Prostate gland (tissue), 2 donors: ENCODE data around the gene DLGAP4. TPM values are rescaled to one million over a fixed set of nuclear protein-coding genes. Genes with fewer than 3 reads are reported as not detected.

Experiments
- DNase-seq: peaks from one replicate; pipeline ENCODE4 v3.0.0-alpha.2; 2019; ENCODE audit warnings: low spot score
- H3K27ac ChIP-seq, 2 donors: fragments of 200-600 bp; sonication (generic); 2 replicates each; pipeline ENCODE4 v1.5.1; 2017 to 2019
- H3K27me3 ChIP-seq: fragments of 200-600 bp; sonication (generic); replicated peaks from 2 replicates; pipeline ENCODE4 v1.5.1; 2019; ENCODE audit not compliant: insufficient read depth
- H3K36me3 ChIP-seq, 2 donors: fragments of 200-600 bp; sonication (generic); 1 replicate in 1 of 2; 2 replicates in 1 of 2; pipeline versions ENCODE4 v1.5.1 to v1.8.1; 2017 to 2019
- H3K4me1 ChIP-seq: fragments of 200-600 bp; sonication (generic); replicated peaks from 2 replicates; pipeline ENCODE4 v1.5.1; 2019
- H3K4me3 ChIP-seq, 2 donors: fragments of 200-600 bp; sonication (generic); 2 replicates each; pipeline ENCODE4 v1.5.1; 2017 to 2019
- H3K9me3 ChIP-seq: fragments of 200-600 bp; sonication (generic); 2 replicates; pipeline ENCODE4 v1.5.1; 2017
- POLR2A ChIP-seq: fragments of 450-650 bp; IDR thresholded peaks from one replicate; pipeline ENCODE4 v1.6.1; 2016; ENCODE audit warnings: antibody characterized with exemption, mild to moderate bottlenecking
- POLR2AphosphoS5 ChIP-seq: sonication (generic); formaldehyde crosslinking; IDR thresholded peaks from one replicate; pipeline ENCODE4 v1.6.1; 2017; ENCODE audit warnings: antibody characterized with exemption
- WGBS: methylation state at CpG from one replicate; pipeline ENCODE4 v1.1.5; 2018; 5-methylcytosine and 5-hydroxymethylcytosine counted together
- intact Hi-C: fragments of 100-400 bp; cut with DNase I; formaldehyde crosslinking; loops from one replicate; pipeline ENCODE4 v1.14.2; 2022
- total RNA-seq, 2 donors: library from RNA; depleted of rRNA; stranded (reverse); fragments of >200 nt; gene quantifications; one replicate each; pipeline ENCODE4 v1.1.0, GENCODE V29; 2016
- TF ChIP-seq, protein P1 (sequence below), 4 experiments: fragments of 200-600 bp in 2 of 4; fragments of 450-650 bp in 2 of 4; sonication (generic) in 2 of 4; IDR thresholded peaks; 1 replicate in 3 of 4; 2 replicates in 1 of 4; pipeline ENCODE4 v1.5.1; 2016 to 2019; ENCODE audit warnings: antibody characterized with exemption in 4 of 4, mild to moderate bottlenecking in 2 of 4, moderate library complexity in 2 of 4

DLGAP4 gene
- total RNA-seq, 2 donors from 2014 or later: 38.0 to 104 TPM

GRCh38 chr20:36415475-36416002 is 109.4 kb downstream of the DLGAP4 start:
- Histone ChIP-seq H3K27ac (no peak overlapping the region), H3K27me3 (no peaks in the 10 kb centered on the region), H3K36me3 (no peaks in the 10 kb centered on the region), H3K4me1 (no peaks in the 10 kb centered on the region), H3K4me3 (no peak overlapping the region), H3K9me3 (no peaks in the 10 kb centered on the region)
- WGBS: 92% methylated on average over 3 of the region's 3 CpGs
- TF ChIP-seq POLR2A: no peak
- TF ChIP-seq, protein P1, sequence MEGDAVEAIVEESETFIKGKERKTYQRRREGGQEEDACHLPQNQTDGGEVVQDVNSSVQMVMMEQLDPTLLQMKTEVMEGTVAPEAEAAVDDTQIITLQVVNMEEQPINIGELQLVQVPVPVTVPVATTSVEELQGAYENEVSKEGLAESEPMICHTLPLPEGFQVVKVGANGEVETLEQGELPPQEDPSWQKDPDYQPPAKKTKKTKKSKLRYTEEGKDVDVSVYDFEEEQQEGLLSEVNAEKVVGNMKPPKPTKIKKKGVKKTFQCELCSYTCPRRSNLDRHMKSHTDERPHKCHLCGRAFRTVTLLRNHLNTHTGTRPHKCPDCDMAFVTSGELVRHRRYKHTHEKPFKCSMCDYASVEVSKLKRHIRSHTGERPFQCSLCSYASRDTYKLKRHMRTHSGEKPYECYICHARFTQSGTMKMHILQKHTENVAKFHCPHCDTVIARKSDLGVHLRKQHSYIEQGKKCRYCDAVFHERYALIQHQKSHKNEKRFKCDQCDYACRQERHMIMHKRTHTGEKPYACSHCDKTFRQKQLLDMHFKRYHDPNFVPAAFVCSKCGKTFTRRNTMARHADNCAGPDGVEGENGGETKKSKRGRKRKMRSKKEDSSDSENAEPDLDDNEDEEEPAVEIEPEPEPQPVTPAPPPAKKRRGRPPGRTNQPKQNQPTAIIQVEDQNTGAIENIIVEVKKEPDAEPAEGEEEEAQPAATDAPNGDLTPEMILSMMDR (IDR thresholded peaks at IDR 0.05): no peak
- TF ChIP-seq POLR2AphosphoS5: no peak
- DNase-seq: no peak
- intact Hi-C loops: no loop called here

GRCh38 chr20:36418711-36419110 is 112.6 kb downstream of the DLGAP4 start:
- Histone ChIP-seq H3K4me3 (no peak overlapping the region), H3K9me3 (no peaks in the 10 kb centered on the region), H3K27ac (no peak overlapping the region), H3K36me3 (no peaks in the 10 kb centered on the region), H3K27me3 (no peaks in the 10 kb centered on the region), H3K4me1 (no peaks in the 10 kb centered on the region)
- intact Hi-C loops: no loop called here
- 70% methylated on average over 6 of the region's 7 CpGs for WGBS
- DNase-seq: no peak
- TF ChIP-seq POLR2A (no peak), POLR2AphosphoS5 (no peak)
- TF ChIP-seq, protein P1 (IDR thresholded peaks at IDR 0.05): no peak

DNA sequence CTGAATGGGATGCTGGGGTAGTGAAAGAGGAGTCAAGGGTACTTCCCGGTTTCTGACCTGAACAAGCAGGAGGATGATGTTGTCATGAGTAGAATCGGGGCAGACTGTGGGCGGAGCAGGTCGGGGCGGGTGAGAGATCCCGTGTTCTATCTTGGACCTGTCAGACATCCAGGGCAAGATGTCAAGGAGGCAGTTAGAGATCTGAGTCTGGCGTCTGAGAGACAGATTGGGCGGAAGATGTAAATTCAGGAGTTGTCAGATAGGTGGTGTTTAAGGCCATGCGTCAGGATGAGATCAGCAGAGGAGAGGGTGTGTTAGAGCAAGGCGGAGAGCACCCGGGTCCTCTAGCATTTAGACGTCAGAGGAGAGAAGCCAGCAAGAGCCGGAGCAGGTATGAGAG is 115.5 kb downstream of the DLGAP4 start:
- Histone ChIP-seq H3K27ac (no peak overlapping the region), H3K36me3 (no peaks in the 10 kb centered on the region), H3K9me3 (no peaks in the 10 kb centered on the region), H3K27me3 (no peaks in the 10 kb centered on the region), H3K4me1 (no peaks in the 10 kb centered on the region), H3K4me3 (no peak overlapping the region)
- TF ChIP-seq POLR2A: no peak
- TF ChIP-seq, protein P1 (IDR thresholded peaks at IDR 0.05): no peak
- TF ChIP-seq POLR2AphosphoS5: no peak
- 65% methylated on average over 13 of the region's 13 CpGs for WGBS
- intact Hi-C loops: no loop called here
- DNase-seq: no peak

GRCh38 chr20:36424314-36424713 is 118.2 kb downstream of the DLGAP4 start:
- intact Hi-C loops: no loop called here
- Histone ChIP-seq H3K9me3 (no peaks in the 10 kb centered on the region), H3K4me3 (no peak overlapping the region), H3K36me3 (no peaks in the 10 kb centered on the region), H3K4me1 (no peaks in the 10 kb centered on the region), H3K27ac (no peak overlapping the region), H3K27me3 (no peaks in the 10 kb centered on the region)
- 41% methylated on average over 3 of the region's 3 CpGs for WGBS
- TF ChIP-seq POLR2A (no peak), POLR2AphosphoS5 (no peak)
- TF ChIP-seq, protein P1 (IDR thresholded peaks at IDR 0.05): no peak
- no peak for DNase-seq

GRCh38 chr20:36425166-36425565 is 119.0 kb downstream of the DLGAP4 start:
- intact Hi-C loops: no loop called here
- TF ChIP-seq POLR2AphosphoS5 (no peak), POLR2A (no peak)
- TF ChIP-seq, protein P1 (IDR thresholded peaks at IDR 0.05): no peak
- 60% methylated on average over 4 of the region's 4 CpGs for WGBS

More at GRCh38 chr20:36425166-36425565, 119.0 kb downstream of the DLGAP4 start:
- Histone ChIP-seq H3K4me1 (no peaks in the 10 kb centered on the region), H3K36me3 (no peaks in the 10 kb centered on the region), H3K27me3 (no peaks in the 10 kb centered on the region), H3K9me3 (no peaks in the 10 kb centered on the region), H3K4me3 (no peak overlapping the region), H3K27ac (no peak overlapping the region)
- no peak for DNase-seq
